ENCODE results near the gene NXPH4.
A peak's percentile ranks its signal among the peaks of the same experiment; 100 is the strongest.

Gene NXPH4

GRCh38 chr12:57183939-57184725, 32.5 kb upstream of the NXPH4 start:
- no peak for DNase-seq (ENCODE audit: low spot score)

DNA sequence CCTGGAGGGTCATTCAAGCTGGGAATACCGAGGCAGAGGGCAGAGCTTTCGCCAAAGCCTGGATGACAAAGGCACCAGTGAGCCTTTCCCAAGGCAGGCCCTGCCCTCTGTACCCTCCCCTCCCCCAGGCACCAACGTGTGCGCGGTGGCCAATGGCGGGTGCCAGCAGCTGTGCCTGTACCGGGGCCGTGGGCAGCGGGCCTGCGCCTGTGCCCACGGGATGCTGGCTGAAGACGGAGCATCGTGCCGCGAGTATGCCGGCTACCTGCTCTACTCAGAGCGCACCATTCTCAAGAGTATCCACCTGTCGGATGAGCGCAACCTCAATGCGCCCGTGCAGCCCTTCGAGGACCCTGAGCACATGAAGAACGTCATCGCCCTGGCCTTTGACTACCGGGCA, 31.2 kb upstream of the NXPH4 start:
- no peak for DNase-seq (ENCODE audit: low spot score)

DNA sequence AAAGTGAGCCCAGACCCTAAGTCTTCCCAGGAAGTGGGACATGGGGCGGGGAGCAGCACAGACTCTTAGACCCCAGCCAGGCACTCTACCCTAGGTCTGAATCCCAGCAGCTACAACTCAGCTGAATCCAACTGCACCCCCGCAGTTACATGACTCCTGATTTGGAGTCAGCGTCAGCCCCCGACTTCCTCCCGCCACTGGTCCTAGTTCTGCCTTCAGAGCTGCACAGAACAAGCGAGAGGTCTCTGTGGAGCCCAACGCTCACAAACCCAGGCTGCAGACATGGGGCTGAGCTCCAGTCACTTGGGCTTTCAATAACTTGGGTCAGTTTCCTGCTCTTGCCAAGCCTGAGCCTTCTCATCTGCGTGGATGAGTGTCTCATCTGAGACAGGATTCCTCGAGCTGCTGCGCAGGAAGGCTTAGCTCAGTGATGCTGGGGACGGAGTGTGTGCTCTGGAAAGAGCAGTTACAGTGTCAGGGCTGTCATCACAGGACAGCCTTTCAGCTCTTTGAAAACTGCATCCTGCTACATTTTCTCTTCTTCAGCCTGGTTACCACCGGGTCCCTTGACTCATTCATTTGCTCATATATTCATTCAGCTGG, 30.6 kb upstream of the NXPH4 start:
- no peak for DNase-seq (ENCODE audit: low spot score)

GRCh38 chr12:57187222-57188089, 29.1 kb upstream of the NXPH4 start:
- DNase-seq (ENCODE audit: low spot score) = no peak

GRCh38 chr12:57188090-57188425, 28.5 kb upstream of the NXPH4 start:
- no peak for DNase-seq (ENCODE audit: low spot score)

DNA sequence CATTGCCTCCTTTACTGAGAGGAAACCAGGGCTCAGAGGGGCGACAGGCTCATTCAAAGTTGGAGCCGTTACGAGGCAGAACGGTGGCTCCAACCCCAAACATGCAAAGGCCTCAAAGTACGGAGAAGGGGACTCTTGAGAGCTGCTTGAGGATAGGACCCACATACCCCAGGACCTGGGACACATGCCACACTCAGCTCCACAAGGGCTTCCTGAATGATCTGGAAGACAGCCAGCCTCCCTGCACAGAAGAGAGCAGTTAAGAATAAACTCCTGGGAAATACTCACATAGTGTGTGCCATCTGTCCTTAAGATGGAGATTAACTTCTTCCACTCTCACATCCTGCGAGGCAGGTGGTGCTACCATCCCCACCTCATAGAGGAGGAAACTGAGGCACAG, 26.6 kb upstream of the NXPH4 start:
- DNase-seq (ENCODE audit: low spot score) = no peak

GRCh38 chr12:57190821-57191220, 25.8 kb upstream of the NXPH4 start:
- no peak for DNase-seq (ENCODE audit: low spot score)

DNA sequence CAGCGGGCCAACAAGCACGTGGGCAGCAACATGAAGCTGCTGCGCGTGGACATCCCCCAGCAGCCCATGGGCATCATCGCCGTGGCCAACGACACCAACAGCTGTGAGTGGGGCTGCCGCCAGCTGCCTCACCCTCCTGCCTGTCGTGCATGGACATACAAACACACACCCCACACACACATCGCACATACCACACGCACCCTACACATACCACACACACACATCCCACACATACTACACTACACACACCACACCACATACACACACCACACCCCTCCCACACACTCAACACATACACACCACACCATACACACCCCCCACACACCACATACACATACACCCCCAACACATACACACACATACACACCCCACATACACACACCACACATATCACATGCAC, 25.2 kb upstream of the NXPH4 start:
- no peak for DNase-seq (ENCODE audit: low spot score)

- DNase-seq (ENCODE audit: low spot score) = no peak
Measured at GRCh38 chr12:57192920-57193319, 23.7 kb upstream of the NXPH4 start.

DNA sequence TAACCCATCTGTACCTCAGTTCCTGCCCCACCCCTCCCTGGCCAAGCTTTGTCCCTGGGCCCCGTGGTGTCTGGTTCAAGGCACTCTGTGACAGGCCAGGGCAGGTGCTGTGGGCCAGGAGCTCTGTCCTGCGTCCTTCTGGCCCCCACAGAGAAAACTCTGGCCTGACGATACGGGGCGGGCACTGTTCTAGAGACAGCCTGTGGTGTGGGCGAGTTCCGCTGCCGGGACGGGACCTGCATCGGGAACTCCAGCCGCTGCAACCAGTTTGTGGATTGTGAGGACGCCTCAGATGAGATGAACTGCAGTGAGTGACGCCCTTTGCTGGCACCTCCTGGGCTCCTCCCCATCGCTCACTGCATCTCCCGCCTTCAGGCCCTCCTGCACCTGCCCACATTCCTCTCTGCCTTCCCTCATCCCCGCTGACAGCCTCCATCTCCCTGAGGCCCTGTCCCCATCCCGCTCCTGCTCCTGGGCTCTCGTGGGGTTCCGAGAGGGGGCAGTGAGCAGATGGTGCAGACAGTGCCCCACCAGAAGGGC, 22.8 kb upstream of the NXPH4 start:
- no peak for DNase-seq (ENCODE audit: low spot score)

DNA sequence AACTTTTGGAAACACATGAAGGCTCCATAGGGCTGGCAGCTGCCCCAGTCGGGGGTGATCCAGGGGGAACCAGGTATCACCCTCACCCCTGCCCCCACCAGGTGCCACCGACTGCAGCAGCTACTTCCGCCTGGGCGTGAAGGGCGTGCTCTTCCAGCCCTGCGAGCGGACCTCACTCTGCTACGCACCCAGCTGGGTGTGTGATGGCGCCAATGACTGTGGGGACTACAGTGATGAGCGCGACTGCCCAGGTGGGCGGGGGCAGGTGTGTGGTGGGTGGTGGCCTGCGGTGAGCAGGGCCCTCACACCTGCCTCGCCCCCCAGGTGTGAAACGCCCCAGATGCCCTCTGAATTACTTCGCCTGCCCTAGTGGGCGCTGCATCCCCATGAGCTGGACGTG, 22.3 kb upstream of the NXPH4 start:
- DNase-seq (ENCODE audit: low spot score) = no peak

- no peak for DNase-seq (ENCODE audit: low spot score)
Measured at GRCh38 chr12:57195186-57195585, 21.4 kb upstream of the NXPH4 start.

DNA sequence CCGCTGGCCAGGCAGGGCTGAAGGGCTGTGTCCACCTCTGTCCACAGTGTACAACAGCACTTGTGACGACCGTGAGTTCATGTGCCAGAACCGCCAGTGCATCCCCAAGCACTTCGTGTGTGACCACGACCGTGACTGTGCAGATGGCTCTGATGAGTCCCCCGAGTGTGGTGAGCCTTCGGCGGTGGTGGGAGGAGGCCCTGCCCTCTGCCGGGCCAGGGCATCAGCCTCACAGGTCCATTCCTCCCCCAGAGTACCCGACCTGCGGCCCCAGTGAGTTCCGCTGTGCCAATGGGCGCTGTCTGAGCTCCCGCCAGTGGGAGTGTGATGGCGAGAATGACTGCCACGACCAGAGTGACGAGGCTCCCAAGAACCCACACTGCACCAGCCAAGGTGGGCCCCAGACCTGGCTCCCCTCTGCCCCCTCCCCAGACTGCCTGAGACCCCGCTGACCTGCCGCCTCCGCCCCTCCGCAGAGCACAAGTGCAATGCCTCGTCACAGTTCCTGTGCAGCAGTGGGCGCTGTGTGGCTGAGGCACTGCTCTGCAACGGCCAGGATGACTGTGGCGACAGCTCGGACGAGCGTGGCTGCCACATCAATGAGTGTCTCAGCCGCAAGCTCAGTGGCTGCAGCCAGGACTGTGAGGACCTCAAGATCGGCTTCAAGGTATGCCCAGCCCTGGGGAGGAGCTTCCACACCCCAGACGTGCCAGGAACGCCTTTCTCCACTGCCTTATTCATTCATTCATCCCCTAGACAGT, 20.8 kb upstream of the NXPH4 start:
- DNase-seq (ENCODE audit: low spot score) = no peak

DNA sequence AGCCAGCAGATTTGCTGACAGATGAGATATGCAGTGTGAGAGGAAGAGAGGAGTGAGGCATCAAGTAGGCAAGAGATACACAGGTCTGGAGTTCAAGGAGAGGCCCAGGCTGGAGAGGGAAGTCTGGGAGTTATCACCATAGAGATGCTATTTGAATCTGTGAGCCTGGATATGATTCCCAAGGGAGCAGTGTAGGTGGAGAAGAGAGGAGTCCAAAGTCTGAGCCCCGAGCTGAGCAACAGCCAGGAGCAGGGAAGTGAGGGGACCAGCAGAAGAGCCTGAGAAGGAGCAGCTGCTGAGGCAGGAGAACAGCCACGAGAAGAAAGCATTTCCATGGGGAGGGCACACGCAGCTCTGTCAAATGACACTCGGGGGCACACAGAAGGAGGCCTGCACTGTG, 20.2 kb upstream of the NXPH4 start:
- DNase-seq (ENCODE audit: low spot score) = peak; percentile 68

GRCh38 chr12:57196956-57197355, 19.6 kb upstream of the NXPH4 start:
- no peak for DNase-seq (ENCODE audit: low spot score)

- DNase-seq (ENCODE audit: low spot score) = no peak
Measured at GRCh38 chr12:57198329-57198728, 18.3 kb upstream of the NXPH4 start.

DNA sequence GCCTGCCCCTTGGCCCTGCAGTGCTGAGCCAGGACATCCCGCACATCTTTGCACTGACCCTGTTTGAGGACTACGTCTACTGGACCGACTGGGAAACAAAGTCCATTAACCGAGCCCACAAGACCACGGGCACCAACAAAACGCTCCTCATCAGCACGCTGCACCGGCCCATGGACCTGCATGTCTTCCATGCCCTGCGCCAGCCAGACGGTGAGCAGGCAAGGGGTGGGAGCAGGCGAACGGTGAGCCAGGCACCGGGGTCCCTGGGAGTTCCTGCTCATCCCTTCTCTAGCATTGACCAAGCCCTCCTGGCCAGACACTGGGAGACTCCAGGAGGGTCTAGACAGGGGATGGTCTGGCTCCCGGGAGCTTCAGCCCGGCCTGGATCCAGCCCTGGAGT, 17.4 kb upstream of the NXPH4 start:
- DNase-seq (ENCODE audit: low spot score) = no peak

GRCh38 chr12:57200497-57200896, 16.1 kb upstream of the NXPH4 start:
- no peak for DNase-seq (ENCODE audit: low spot score)

- DNase-seq (ENCODE audit: low spot score) = no peak
Measured at GRCh38 chr12:57201219-57201618, 15.4 kb upstream of the NXPH4 start.

DNA sequence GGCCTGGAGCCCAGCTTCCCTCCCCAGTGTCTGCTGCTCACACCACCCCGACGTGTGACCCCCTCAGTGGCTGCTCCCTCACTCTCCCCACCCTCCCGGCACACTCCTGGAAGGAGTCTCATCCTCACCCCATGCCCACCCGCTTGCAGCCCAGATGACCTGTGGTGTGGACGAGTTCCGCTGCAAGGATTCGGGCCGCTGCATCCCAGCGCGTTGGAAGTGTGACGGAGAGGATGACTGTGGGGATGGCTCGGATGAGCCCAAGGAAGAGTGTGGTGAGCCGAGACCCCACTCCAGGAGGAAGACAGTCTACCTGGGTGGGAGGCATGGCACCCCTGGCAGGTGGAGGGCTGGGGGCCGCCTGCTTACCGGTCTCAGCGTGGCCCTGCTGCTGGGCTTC, 15.0 kb upstream of the NXPH4 start:
- DNase-seq (ENCODE audit: low spot score) = no peak

DNA sequence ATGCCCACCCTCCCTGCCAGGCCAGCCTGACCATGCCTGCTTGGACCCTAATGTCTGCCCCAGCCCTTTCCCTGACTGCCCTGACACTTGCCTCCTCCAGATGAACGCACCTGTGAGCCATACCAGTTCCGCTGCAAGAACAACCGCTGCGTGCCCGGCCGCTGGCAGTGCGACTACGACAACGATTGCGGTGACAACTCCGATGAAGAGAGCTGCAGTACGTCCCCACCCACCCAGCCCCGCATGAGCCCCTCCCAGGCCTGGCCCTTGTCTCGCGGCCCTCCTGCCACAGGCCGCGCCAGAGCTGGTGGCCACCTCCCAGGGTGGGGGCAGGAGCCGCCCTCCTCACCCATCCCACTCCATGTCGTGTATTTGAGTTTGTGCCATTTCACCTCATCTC, 14.3 kb upstream of the NXPH4 start:
- no peak for DNase-seq (ENCODE audit: low spot score)

DNA sequence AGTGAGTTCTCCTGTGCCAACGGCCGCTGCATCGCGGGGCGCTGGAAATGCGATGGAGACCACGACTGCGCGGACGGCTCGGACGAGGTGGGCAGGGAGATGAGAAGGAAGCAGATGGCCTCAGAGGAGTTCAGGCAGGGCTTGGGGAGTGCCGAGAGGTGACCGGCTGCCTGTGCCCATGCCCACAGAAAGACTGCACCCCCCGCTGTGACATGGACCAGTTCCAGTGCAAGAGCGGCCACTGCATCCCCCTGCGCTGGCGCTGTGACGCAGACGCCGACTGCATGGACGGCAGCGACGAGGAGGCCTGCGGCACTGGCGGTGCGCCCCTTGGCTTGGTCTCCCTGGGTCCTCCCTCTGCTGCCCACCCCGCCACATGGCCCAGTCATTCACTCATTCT, 13.4 kb upstream of the NXPH4 start:
- DNase-seq (ENCODE audit: low spot score) = no peak
